Measurements from ENCODE around the gene RPTOR. TPM values are rescaled to one million over a fixed set of nuclear protein-coding genes. Genes with fewer than 3 reads are reported as not detected.

Gene RPTOR
- total and polyA plus RNA-seq, 2 experiments from 2014 or later = 13.2 to 37.9 TPM

GRCh38 chr17:80855948-80856862 is 311.6 kb downstream of the RPTOR start:
- H3K4me1 ChIP-seq (ENCODE audit: low read depth) = no peaks in the 10 kb centered on the region
- no peaks in the 10 kb centered on the region for H3K36me3 ChIP-seq
- peak in 1 of 2 donors; percentile 89 for DNase-seq (ENCODE audit: low read depth in 1 of 2, low spot score in 1 of 2)
- no peaks in the 10 kb centered on the region for H3K27me3 ChIP-seq
- H3K4me3 ChIP-seq = no peak overlapping the region
- TF ChIP-seq, protein P1, sequence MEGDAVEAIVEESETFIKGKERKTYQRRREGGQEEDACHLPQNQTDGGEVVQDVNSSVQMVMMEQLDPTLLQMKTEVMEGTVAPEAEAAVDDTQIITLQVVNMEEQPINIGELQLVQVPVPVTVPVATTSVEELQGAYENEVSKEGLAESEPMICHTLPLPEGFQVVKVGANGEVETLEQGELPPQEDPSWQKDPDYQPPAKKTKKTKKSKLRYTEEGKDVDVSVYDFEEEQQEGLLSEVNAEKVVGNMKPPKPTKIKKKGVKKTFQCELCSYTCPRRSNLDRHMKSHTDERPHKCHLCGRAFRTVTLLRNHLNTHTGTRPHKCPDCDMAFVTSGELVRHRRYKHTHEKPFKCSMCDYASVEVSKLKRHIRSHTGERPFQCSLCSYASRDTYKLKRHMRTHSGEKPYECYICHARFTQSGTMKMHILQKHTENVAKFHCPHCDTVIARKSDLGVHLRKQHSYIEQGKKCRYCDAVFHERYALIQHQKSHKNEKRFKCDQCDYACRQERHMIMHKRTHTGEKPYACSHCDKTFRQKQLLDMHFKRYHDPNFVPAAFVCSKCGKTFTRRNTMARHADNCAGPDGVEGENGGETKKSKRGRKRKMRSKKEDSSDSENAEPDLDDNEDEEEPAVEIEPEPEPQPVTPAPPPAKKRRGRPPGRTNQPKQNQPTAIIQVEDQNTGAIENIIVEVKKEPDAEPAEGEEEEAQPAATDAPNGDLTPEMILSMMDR (IDR thresholded peaks at IDR 0.05; ENCODE audit: low read depth, low read length) = no peak
- no peaks in the 10 kb centered on the region for H3K9me3 ChIP-seq (ENCODE audit: low read depth)
- H3K27ac ChIP-seq = no peak overlapping the region

GRCh38 chr17:80856863-80857755 is 312.5 kb downstream of the RPTOR start:
- DNase-seq (ENCODE audit: low read depth in 1 of 2, low spot score in 1 of 2) = no peak
- Histone ChIP-seq H3K27ac (no peak overlapping the region), H3K4me1 (ENCODE audit: low read depth) (no peaks in the 10 kb centered on the region), H3K9me3 (ENCODE audit: low read depth) (no peaks in the 10 kb centered on the region), H3K36me3 (no peaks in the 10 kb centered on the region), H3K4me3 (no peak overlapping the region), H3K27me3 (no peaks in the 10 kb centered on the region)
- TF ChIP-seq, protein P1 (IDR thresholded peaks at IDR 0.05; ENCODE audit: low read depth, low read length) = no peak

DNA sequence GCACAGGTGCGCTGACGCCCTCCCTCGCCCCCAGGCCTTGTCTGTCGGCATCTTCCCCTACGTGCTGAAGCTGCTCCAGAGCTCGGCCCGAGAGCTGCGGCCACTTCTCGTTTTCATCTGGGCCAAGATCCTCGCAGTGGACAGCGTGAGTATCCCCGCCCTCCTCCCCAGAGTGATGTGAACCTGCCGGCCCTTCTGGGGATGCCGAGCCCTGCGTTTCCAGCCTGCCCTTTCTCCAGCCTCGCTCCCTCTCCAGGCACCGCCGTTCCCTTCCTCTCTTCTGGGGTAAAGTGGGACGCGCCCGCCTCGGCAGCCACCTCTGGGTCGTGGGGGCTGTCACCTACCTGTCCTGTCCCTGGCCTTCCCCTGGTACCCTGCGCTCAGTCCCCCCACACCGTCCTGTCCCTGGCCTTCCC is 313.1 kb downstream of the RPTOR start:
- Histone ChIP-seq H3K4me1 (ENCODE audit: low read depth) (no peaks in the 10 kb centered on the region), H3K27ac (no peak overlapping the region), H3K27me3 (no peaks in the 10 kb centered on the region), H3K4me3 (no peak overlapping the region), H3K9me3 (ENCODE audit: low read depth) (no peaks in the 10 kb centered on the region), H3K36me3 (no peaks in the 10 kb centered on the region)
- TF ChIP-seq, protein P1 (IDR thresholded peaks at IDR 0.05; ENCODE audit: low read depth, low read length) = no peak
- no peak for DNase-seq (ENCODE audit: low read depth in 1 of 2, low spot score in 1 of 2)

GRCh38 chr17:80858301-80859001 is 313.8 kb downstream of the RPTOR start:
- no peaks in the 10 kb centered on the region for H3K9me3 ChIP-seq (ENCODE audit: low read depth)
- no peak for DNase-seq (ENCODE audit: low read depth in 1 of 2, low spot score in 1 of 2)
- no peaks in the 10 kb centered on the region for H3K27me3 ChIP-seq
- no peaks in the 10 kb centered on the region for H3K36me3 ChIP-seq
- no peak overlapping the region for H3K27ac ChIP-seq
- H3K4me1 ChIP-seq (ENCODE audit: low read depth) = no peaks in the 10 kb centered on the region
- TF ChIP-seq, protein P1 (IDR thresholded peaks at IDR 0.05; ENCODE audit: low read depth, low read length) = no peak
- no peak overlapping the region for H3K4me3 ChIP-seq

Data from cardiac muscle cell (in vitro differentiated cells and primary cell).